ENCODE measurements around the gene TELO2.

DNA sequence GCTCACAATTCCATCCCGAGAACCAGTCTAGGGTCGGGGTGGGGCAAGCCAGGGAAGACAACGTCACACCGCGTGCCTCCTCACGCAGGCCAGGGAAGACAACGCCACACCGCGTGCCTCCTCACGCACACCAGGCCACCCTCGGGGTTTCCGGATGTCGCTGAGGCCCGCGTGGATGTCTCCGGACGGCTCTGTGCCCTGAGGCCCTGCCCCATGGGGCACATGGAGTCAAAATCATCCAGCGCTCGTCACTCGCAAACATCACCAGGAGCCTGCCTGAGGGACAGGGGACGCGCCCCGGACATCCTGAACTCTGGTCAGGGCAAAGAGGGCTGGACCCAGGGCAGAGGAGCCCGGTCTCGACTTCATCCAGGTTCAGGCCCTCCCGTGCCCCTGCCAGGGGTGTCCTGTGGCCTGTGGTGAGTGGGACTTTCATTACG, 44.0 kb downstream of the TELO2 start:
- no peak for TF ChIP-seq POLR2A (IDR thresholded peaks at IDR 0.05; ENCODE audit: low read depth, low read length)
- TF ChIP-seq, protein P1, sequence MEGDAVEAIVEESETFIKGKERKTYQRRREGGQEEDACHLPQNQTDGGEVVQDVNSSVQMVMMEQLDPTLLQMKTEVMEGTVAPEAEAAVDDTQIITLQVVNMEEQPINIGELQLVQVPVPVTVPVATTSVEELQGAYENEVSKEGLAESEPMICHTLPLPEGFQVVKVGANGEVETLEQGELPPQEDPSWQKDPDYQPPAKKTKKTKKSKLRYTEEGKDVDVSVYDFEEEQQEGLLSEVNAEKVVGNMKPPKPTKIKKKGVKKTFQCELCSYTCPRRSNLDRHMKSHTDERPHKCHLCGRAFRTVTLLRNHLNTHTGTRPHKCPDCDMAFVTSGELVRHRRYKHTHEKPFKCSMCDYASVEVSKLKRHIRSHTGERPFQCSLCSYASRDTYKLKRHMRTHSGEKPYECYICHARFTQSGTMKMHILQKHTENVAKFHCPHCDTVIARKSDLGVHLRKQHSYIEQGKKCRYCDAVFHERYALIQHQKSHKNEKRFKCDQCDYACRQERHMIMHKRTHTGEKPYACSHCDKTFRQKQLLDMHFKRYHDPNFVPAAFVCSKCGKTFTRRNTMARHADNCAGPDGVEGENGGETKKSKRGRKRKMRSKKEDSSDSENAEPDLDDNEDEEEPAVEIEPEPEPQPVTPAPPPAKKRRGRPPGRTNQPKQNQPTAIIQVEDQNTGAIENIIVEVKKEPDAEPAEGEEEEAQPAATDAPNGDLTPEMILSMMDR (IDR thresholded peaks at IDR 0.05; ENCODE audit: extremely low read depth in 1 of 2, insufficient read depth in 1 of 2, low read depth in 1 of 2, low read length in 2 of 2), result no peak

Data from endothelial cell of umbilical vein (primary cell).